GM23338 (cell line): ENCODE data around the gene LGR5.

Experiments used
- CREB1 ChIP-seq: fragments of 250-450 bp; sonication (Bioruptor Pico); IDR thresholded peaks from 2 replicates; pipeline ENCODE4 v1.5.0; 2020; ENCODE audit warnings: low read depth, mild to moderate bottlenecking, moderate library complexity
- EZH2 ChIP-seq: fragments of 200-600 bp; sonication (generic); IDR thresholded peaks from one replicate; pipeline ENCODE4 v1.8.0; 2017; ENCODE audit warnings: antibody characterized with exemption, mild to moderate bottlenecking, low read depth; ENCODE audit not compliant: unreplicated experiment
- EZH2phosphoT487 ChIP-seq: fragments of 200-600 bp; sonication (generic); IDR thresholded peaks from one replicate; pipeline ENCODE4 v1.8.1; 2018; ENCODE audit warnings: antibody characterized with exemption; ENCODE audit not compliant: unreplicated experiment
- JUNB ChIP-seq: IDR thresholded peaks from one replicate; pipeline ENCODE4 v1.6.1; 2016; ENCODE audit warnings: antibody characterized with exemption; ENCODE audit not compliant: unreplicated experiment
- POLR2AphosphoS5 ChIP-seq: IDR thresholded peaks from 2 replicates; pipeline ENCODE4 v1.6.1; 2016; ENCODE audit warnings: antibody characterized with exemption, low read depth
- STAT1 ChIP-seq: IDR thresholded peaks from one replicate; pipeline ENCODE4 v1.6.1; 2016; ENCODE audit warnings: antibody characterized with exemption; ENCODE audit not compliant: unreplicated experiment
- ZNF114 ChIP-seq: fragments of 250-450 bp; sonication (Bioruptor Pico); IDR thresholded peaks from 2 replicates; pipeline ENCODE4 v1.5.0; 2020; ENCODE audit warnings: mild to moderate bottlenecking, moderate library complexity
- ZNF331 ChIP-seq: fragments of 250-450 bp; sonication (Bioruptor Pico); IDR thresholded peaks from 2 replicates; pipeline ENCODE4 v1.5.0; 2020; ENCODE audit warnings: low read depth, mild to moderate bottlenecking, moderate library complexity
- TF ChIP-seq, protein P1 (sequence below), 2 experiments: fragments of 200-600 bp in 1 of 2; sonication (generic) in 1 of 2; conservative IDR thresholded peaks; 2 replicates each; pipeline versions ENCODE4 v1.5.1 to v1.6.1; 2016 to 2017; ENCODE audit warnings: antibody characterized with exemption in 2 of 2, low read depth in 2 of 2, mild to moderate bottlenecking in 2 of 2, moderate library complexity in 1 of 2
- TF ChIP-seq, protein P2 (sequence below): IDR thresholded peaks from one replicate; pipeline ENCODE4 v1.6.1; 2018; ENCODE audit warnings: antibody characterized with exemption; ENCODE audit not compliant: unreplicated experiment
- TF ChIP-seq, protein P3 (sequence below): IDR thresholded peaks from 2 replicates; pipeline ENCODE4 v1.6.1; 2016; ENCODE audit warnings: antibody characterized with exemption

DNA sequence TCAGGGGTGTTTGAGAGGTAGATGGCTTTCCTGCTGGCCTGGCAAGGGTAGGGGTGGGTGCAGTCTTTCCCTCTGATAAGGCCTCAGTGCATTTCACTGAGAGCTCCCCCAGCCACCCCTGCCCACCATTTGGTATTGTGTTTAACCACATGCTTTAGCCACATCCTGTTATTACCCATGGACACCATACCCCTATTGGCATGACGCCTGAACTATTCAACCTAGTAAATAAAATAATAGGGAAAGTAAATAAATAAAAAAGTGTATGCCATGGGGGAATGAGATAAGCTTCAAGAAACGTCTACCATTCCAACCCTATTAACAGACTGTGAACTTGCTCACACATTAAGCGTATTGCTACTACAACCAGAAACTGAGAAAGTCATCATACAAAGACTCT, 7.6 kb upstream of the LGR5 start:
- TF ChIP-seq POLR2AphosphoS5: no peak
- TF ChIP-seq EZH2: no peak
- TF ChIP-seq, protein P1, sequence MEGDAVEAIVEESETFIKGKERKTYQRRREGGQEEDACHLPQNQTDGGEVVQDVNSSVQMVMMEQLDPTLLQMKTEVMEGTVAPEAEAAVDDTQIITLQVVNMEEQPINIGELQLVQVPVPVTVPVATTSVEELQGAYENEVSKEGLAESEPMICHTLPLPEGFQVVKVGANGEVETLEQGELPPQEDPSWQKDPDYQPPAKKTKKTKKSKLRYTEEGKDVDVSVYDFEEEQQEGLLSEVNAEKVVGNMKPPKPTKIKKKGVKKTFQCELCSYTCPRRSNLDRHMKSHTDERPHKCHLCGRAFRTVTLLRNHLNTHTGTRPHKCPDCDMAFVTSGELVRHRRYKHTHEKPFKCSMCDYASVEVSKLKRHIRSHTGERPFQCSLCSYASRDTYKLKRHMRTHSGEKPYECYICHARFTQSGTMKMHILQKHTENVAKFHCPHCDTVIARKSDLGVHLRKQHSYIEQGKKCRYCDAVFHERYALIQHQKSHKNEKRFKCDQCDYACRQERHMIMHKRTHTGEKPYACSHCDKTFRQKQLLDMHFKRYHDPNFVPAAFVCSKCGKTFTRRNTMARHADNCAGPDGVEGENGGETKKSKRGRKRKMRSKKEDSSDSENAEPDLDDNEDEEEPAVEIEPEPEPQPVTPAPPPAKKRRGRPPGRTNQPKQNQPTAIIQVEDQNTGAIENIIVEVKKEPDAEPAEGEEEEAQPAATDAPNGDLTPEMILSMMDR (conservative IDR thresholded peaks at IDR 0.05; ENCODE audit: low read depth in 2 of 2): no peak
- TF ChIP-seq JUNB: no peak
- no peak for TF ChIP-seq EZH2phosphoT487
- TF ChIP-seq ZNF114 (CRISPR knock-in tag): no peak
- no peak for TF ChIP-seq STAT1
- TF ChIP-seq, protein P2, sequence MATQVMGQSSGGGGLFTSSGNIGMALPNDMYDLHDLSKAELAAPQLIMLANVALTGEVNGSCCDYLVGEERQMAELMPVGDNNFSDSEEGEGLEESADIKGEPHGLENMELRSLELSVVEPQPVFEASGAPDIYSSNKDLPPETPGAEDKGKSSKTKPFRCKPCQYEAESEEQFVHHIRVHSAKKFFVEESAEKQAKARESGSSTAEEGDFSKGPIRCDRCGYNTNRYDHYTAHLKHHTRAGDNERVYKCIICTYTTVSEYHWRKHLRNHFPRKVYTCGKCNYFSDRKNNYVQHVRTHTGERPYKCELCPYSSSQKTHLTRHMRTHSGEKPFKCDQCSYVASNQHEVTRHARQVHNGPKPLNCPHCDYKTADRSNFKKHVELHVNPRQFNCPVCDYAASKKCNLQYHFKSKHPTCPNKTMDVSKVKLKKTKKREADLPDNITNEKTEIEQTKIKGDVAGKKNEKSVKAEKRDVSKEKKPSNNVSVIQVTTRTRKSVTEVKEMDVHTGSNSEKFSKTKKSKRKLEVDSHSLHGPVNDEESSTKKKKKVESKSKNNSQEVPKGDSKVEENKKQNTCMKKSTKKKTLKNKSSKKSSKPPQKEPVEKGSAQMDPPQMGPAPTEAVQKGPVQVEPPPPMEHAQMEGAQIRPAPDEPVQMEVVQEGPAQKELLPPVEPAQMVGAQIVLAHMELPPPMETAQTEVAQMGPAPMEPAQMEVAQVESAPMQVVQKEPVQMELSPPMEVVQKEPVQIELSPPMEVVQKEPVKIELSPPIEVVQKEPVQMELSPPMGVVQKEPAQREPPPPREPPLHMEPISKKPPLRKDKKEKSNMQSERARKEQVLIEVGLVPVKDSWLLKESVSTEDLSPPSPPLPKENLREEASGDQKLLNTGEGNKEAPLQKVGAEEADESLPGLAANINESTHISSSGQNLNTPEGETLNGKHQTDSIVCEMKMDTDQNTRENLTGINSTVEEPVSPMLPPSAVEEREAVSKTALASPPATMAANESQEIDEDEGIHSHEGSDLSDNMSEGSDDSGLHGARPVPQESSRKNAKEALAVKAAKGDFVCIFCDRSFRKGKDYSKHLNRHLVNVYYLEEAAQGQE: no peak
- TF ChIP-seq ZNF331: no peak
- TF ChIP-seq, protein P3, sequence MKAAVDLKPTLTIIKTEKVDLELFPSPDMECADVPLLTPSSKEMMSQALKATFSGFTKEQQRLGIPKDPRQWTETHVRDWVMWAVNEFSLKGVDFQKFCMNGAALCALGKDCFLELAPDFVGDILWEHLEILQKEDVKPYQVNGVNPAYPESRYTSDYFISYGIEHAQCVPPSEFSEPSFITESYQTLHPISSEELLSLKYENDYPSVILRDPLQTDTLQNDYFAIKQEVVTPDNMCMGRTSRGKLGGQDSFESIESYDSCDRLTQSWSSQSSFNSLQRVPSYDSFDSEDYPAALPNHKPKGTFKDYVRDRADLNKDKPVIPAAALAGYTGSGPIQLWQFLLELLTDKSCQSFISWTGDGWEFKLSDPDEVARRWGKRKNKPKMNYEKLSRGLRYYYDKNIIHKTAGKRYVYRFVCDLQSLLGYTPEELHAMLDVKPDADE: no peak
- no peak for TF ChIP-seq CREB1 (CRISPR knock-in tag)
